ENCODE data around the gene RBM38.

RBM38 gene

GRCh38 chr20:57404006-57404405 is 12.8 kb downstream of the RBM38 start:
- DNase-seq (ENCODE audit: low read depth): no peak

DNA sequence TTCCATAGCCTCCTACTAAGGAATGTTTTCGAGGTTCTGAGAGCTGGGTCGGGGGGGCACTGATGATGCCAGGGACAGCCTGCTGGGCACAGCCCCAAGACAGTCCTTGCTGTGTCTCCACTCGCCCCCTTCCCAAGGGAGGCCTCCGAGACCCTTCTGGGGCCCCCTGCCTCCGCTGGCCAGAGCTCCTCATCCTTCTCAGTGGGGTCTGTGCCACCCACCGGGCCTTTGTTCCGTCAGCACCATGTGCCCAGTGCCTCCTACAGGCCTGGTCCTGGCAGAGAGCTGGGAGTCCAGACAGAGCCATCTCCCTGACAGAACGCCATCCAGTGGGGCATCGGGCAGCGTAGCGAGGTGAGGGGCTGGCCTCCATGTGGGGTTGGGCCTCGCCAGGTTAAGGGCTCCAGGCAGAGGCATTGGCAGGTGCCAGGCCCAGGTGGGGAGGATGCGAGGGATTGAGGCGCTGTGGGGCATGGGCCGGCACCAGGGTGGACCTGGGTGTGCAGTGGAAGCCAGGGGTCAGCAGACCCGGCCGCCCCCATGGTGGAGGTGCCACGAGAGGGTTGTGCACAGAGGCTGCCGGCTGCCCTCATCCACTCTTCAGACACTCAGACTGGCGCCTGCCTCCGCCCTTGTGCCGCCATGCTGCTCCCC is 13.3 kb downstream of the RBM38 start:
- no peak for DNase-seq (ENCODE audit: low read depth)

DNA sequence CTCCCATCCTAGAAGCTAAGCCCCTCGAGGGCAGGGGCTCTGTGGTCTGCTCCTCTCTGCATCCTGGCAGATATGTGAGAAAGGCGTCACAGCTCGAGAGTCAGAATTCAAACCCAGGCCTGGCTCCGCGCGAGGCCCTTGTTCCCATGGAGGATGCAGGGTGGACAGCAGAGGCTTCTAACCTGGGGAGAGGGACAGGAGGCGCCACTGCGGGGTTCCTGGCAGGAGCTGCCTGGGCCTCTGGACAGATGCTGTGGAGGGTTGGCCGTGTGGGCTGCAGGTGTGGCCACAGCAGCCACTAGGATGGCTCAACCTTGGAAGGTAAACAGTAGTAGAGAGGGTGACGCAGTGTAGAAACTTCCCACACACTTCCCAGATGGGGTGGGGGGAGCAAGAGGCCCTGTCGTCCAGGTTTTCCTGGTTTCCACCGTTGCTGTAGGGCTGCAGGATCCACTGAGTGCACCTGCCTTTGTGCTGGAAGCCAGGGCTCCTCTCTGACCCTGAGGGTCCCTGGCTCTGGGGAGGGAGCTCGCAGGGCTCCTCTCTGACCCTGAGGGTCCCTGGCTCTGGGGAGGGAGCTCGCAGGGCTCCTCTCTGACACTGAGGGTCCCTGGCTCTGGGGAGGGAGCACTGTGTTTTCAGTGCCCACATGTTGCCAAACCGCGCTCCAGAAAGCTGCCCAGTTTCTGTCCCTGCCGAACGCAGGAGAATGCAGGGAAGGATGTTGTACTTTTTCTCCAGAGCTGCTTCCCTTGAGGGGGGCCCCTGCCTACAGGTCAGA is 14.2 kb downstream of the RBM38 start:
- DNase-seq (ENCODE audit: low read depth): no peak

DNA sequence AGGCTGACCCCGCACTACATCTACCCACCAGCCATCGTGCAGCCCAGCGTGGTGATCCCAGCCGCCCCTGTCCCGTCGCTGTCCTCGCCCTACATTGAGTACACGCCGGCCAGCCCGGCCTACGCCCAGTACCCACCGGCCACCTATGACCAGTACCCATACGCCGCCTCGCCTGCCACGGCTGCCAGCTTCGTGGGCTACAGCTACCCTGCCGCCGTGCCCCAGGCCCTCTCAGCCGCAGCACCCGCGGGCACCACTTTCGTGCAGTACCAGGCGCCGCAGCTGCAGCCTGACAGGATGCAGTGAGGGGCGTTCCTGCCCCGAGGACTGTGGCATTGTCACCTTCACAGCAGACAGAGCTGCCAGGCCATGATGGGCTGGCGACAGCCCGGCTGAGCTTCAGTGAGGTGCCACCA is 16.4 kb downstream of the RBM38 start:
- DNase-seq (ENCODE audit: low read depth): no peak

- DNase-seq (ENCODE audit: low read depth): no peak
Measured at GRCh38 chr20:57408131-57408530, 16.9 kb downstream of the RBM38 start.

DNA sequence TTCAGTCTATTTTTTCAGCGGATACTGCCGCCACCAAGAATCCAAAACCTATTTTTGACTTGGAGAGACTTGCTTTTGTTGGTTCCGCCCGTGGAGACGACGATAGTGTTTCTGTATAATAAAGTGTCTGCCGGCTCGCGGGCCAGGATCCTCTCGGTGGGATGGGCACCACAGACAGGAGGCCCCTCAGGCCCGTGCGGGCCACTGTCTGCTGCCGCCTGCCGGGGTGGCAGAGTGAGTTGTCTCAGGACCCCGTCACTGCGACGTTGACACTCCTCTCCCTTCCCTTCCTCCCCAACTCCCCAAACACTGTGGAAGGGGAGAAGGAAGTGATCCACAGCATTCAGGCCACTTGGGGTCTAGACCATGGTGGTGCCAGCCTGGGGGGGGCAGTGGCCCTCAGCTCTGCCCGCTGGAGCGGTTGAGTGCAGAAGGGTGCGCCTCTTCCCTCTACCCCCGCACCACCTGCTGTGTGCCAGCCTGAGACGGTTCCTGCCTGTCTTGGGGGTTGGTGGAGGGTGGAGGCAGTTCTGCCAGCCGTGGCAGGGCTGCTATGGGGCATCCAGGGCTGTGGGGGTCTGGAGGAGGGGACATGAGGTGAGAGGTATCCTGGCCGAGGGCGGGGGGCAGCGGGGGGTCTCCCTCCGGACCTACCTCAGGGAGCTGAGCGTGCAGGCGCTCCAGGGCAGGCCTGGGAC is 17.5 kb downstream of the RBM38 start:
- no peak for DNase-seq (ENCODE audit: low read depth)

DNA sequence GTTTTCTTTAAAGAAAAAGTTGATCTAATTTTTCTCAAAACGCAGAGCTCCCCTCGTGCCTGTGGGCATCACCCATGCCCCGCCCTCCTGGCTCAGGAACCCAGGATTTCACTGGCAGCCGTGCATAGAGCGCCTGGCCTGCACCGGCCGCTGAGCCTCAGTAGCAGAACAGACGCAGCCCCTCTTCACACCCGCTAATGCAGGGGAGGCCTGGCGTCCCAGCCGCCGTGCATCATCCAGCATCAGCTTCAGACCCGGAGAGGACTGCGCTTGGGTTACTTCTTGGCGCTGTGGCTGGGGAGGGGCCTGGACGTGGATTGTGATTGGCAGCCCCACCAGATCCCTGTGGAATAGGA is 18.1 kb downstream of the RBM38 start:
- DNase-seq (ENCODE audit: low read depth): no peak

GRCh38 chr20:57409672-57410397 is 18.6 kb downstream of the RBM38 start:
- peak; percentile 95 for DNase-seq (ENCODE audit: low read depth)

GRCh38 chr20:57410398-57410920 is 19.3 kb downstream of the RBM38 start:
- no peak for DNase-seq (ENCODE audit: low read depth)

GRCh38 chr20:57410924-57411323 is 19.7 kb downstream of the RBM38 start:
- DNase-seq (ENCODE audit: low read depth): no peak

GRCh38 chr20:57411406-57412283 is 20.4 kb downstream of the RBM38 start:
- no peak for DNase-seq (ENCODE audit: low read depth)

GRCh38 chr20:57412347-57413029 is 21.3 kb downstream of the RBM38 start:
- DNase-seq (ENCODE audit: low read depth): no peak

DNA sequence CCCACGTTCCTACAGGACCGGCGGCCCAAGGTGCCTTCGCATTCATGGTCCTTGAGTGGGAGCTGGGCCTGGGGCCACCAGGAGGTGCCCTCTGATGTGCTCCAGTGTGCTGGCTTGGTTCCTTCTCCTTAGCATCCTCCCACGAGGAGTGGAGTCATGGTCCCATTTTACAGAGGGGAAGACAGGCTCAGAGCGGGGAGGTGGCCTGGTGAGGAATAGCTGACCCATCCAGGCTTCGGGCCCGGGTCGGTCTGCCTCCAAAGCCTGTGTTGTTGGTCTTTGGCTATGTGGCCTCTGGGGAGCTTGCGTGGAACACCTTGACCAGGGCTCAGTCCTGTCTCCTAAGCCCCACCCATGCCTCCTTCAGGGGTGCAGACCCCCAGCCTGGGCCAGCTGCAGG is 22.8 kb downstream of the RBM38 start:
- no peak for DNase-seq (ENCODE audit: low read depth)

- DNase-seq (ENCODE audit: low read depth): no peak
Measured at GRCh38 chr20:57414867-57415592, 23.8 kb downstream of the RBM38 start.

- DNase-seq (ENCODE audit: low read depth): no peak
Measured at GRCh38 chr20:57415771-57416170, 24.6 kb downstream of the RBM38 start.

DNA sequence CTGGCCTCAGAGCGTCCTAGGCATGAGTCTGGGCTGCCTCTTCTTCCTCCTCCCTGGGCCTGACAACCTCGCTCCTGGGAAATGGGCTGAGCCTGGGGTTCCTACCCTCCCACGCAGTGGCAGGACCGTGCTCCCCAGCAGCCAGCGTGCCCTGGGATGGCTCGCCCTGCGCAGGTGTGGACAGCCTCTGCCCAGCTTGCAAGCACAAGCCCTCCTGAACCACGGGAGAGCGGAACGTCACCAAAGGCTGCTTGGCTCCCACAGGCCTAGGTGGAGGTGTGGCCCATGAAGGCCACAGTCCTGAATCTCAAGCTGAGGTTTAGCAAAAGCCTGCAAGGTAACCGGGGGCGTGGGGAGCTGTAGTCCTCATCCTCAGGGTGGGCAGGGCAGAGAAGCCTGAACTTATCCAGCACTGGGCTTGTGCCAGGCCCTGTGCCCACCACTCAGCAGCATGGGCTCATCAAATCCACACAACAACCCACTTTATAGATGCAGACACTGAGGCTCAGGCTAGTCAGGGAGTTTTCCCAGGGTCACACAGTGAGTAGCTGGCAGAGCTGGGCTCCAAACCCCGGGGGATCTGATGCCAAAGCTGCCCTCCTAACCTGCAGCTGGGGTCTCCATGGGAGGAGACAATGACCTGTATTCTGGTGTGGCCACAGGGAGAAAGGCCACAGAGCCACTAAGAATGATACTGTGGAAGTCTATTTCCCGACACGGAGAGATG is 25.3 kb downstream of the RBM38 start:
- no peak for DNase-seq (ENCODE audit: low read depth)

- DNase-seq (ENCODE audit: low read depth): no peak
Measured at GRCh38 chr20:57417051-57417689, 26.0 kb downstream of the RBM38 start.

GRCh38 chr20:57417830-57418780 is 26.9 kb downstream of the RBM38 start:
- no peak for DNase-seq (ENCODE audit: low read depth)

All from CMK (cell line).